Prostate gland (tissue), 2 donors: Measurements from ENCODE around the gene KRTAP5-9.

Experiments used
- POLR2A ChIP-seq: fragments of 450-650 bp; IDR thresholded peaks from one replicate; pipeline ENCODE4 v1.6.1; 2016; ENCODE audit warnings: antibody characterized with exemption, mild to moderate bottlenecking
- POLR2AphosphoS5 ChIP-seq: sonication (generic); formaldehyde crosslinking; IDR thresholded peaks from one replicate; pipeline ENCODE4 v1.6.1; 2017; ENCODE audit warnings: antibody characterized with exemption
- TF ChIP-seq, protein P1 (sequence below), 4 experiments: fragments of 200-600 bp in 2 of 4; fragments of 450-650 bp in 2 of 4; sonication (generic) in 2 of 4; IDR thresholded peaks; 1 replicate in 3 of 4; 2 replicates in 1 of 4; pipeline ENCODE4 v1.5.1; 2016 to 2019; ENCODE audit warnings: antibody characterized with exemption in 4 of 4, mild to moderate bottlenecking in 2 of 4, moderate library complexity in 2 of 4

GRCh38 chr11:71577469-71578004 lies 29.3 kb downstream of the KRTAP5-9 start:
- TF ChIP-seq POLR2A (no peak), POLR2AphosphoS5 (no peak)
- TF ChIP-seq, protein P1, sequence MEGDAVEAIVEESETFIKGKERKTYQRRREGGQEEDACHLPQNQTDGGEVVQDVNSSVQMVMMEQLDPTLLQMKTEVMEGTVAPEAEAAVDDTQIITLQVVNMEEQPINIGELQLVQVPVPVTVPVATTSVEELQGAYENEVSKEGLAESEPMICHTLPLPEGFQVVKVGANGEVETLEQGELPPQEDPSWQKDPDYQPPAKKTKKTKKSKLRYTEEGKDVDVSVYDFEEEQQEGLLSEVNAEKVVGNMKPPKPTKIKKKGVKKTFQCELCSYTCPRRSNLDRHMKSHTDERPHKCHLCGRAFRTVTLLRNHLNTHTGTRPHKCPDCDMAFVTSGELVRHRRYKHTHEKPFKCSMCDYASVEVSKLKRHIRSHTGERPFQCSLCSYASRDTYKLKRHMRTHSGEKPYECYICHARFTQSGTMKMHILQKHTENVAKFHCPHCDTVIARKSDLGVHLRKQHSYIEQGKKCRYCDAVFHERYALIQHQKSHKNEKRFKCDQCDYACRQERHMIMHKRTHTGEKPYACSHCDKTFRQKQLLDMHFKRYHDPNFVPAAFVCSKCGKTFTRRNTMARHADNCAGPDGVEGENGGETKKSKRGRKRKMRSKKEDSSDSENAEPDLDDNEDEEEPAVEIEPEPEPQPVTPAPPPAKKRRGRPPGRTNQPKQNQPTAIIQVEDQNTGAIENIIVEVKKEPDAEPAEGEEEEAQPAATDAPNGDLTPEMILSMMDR (IDR thresholded peaks at IDR 0.05), result no peak
